GM18498 (cell line): ENCODE data around the gene RGS14.

Experiments
- ATAC-seq: cut with Tn5 transposase; IDR thresholded peaks from one replicate; pipeline ENCODE4 v1.9.1; 2021; ENCODE audit warnings: mild to moderate bottlenecking, moderate library complexity; ENCODE audit not compliant: unreplicated experiment

The RGS14 gene

GRCh38 chr5:177362610-177363507 lies 5.1 kb downstream of the RGS14 start:
- peak; percentile 50 for ATAC-seq

GRCh38 chr5:177363565-177363964 lies 5.8 kb downstream of the RGS14 start:
- ATAC-seq = no peak

GRCh38 chr5:177364159-177364962 lies 6.6 kb downstream of the RGS14 start:
- ATAC-seq = no peak

GRCh38 chr5:177365845-177366527 lies 8.3 kb downstream of the RGS14 start:
- ATAC-seq = no peak

GRCh38 chr5:177366528-177367322 lies 9.0 kb downstream of the RGS14 start:
- ATAC-seq = no peak

- ATAC-seq = no peak
Measured at GRCh38 chr5:177367323-177367848, 9.7 kb downstream of the RGS14 start.

- no peak for ATAC-seq
Measured at GRCh38 chr5:177367981-177368868, 10.5 kb downstream of the RGS14 start.

GRCh38 chr5:177368869-177369644 lies 11.3 kb downstream of the RGS14 start:
- no peak for ATAC-seq

- no peak for ATAC-seq
Measured at GRCh38 chr5:177369645-177370440, 12.1 kb downstream of the RGS14 start.

- ATAC-seq = no peak
Measured at GRCh38 chr5:177370488-177371119, 12.9 kb downstream of the RGS14 start.

GRCh38 chr5:177371120-177372033 lies 13.7 kb downstream of the RGS14 start:
- ATAC-seq = no peak

- ATAC-seq = no peak
Measured at GRCh38 chr5:177372034-177372896, 14.5 kb downstream of the RGS14 start.

GRCh38 chr5:177372910-177373309 lies 15.2 kb downstream of the RGS14 start:
- no peak for ATAC-seq

GRCh38 chr5:177373806-177374205 lies 16.1 kb downstream of the RGS14 start:
- ATAC-seq = no peak

GRCh38 chr5:177374211-177374610 lies 16.5 kb downstream of the RGS14 start:
- no peak for ATAC-seq
